UCSD-AML1 (cell line): Measurements from ENCODE around the gene ANKS6.

Experiments used
- DNase-seq: peaks from one replicate; lab custom pipeline; 2025; ENCODE audit not compliant: unreplicated experiment; lab: John Stamatoyannopoulos, UW

Gene ANKS6

DNA sequence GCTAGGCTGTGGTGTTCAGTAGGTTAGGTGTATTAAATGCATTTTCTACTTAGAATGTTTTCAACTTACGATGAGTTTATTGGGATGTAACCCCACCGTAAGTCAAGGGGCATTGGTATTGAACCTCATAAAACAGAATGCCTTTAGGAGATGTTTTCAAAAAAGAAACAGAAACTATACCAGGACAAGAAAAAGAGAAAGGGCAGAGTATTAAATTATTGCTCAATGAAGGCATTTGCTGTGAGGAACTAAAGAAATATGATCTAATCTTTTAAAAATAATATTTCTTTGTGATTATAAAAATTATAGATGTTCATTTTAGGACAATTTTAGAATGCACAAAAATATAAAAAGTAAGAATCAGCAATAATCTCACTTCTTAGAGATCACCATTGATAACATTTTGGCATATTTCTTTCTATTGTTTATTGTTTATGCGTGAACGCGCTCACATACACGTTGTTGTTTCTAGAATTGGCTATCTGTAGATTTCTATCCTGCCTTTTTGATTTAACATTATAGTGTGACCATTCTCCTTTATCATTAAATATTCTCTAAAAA is 19.1 kb upstream of the ANKS6 start:
- no peak for DNase-seq

DNA sequence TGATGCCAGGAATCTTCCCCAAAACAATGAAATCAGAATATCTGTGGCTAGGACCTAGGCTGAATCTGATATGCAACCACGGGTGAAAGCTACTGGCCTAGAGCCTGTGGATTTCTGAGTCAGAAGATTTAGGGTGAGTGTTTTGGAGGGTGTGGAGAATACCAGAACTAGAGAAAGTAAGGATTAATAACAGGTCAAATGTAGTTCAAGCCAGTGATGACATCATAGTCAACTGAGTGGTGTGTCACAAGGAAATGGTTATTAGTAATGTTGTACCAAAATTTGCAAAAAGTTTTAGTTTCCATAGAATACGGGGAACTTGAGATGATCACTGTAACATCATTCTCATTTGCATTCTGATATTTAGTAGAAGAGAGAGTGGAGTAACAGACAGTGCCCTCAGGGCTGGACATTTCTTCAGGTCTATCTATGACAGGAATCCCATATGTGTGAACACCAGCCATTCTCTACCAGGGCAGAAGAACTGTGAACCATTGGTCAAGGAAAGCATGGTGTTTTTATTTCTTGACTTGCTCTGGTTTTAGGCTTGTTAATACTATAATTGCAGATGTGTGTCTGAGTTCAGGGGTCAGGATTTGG is 14.8 kb upstream of the ANKS6 start:
- DNase-seq = no peak

DNA sequence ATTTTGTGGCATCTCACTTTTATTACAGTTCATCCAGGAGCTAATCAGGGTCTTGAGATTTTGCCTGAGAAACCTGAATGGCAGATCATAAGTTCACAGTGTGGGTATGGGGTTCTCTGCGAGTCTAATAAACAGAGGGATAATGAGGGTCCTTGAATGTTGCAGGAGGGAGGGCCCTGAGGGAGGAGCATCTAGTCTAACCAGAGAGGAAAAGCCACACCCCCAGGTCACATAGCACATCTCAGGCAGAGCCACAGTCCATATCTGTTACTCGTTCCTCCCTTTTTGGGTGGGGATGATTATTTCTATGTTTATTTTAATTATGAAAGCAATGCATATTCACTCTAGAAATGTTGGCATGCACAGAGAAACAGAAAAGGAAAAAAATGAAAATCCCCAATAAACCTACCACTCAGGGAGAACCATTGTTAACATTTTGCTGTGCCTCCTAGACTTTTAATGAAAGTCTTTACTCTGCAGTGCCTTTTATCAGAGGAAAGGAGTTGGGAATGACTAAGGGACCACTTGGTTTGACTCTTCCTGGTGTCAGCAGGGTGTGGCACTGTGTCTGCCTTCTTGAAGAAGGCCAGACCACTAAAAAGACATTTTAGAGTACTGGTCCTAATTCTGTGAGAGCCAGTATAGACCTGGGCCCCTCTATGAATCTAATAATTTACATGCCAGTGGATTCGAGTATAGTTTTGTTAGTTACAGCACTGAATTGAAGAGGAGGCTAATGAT is 13.9 kb upstream of the ANKS6 start:
- DNase-seq = no peak

DNA sequence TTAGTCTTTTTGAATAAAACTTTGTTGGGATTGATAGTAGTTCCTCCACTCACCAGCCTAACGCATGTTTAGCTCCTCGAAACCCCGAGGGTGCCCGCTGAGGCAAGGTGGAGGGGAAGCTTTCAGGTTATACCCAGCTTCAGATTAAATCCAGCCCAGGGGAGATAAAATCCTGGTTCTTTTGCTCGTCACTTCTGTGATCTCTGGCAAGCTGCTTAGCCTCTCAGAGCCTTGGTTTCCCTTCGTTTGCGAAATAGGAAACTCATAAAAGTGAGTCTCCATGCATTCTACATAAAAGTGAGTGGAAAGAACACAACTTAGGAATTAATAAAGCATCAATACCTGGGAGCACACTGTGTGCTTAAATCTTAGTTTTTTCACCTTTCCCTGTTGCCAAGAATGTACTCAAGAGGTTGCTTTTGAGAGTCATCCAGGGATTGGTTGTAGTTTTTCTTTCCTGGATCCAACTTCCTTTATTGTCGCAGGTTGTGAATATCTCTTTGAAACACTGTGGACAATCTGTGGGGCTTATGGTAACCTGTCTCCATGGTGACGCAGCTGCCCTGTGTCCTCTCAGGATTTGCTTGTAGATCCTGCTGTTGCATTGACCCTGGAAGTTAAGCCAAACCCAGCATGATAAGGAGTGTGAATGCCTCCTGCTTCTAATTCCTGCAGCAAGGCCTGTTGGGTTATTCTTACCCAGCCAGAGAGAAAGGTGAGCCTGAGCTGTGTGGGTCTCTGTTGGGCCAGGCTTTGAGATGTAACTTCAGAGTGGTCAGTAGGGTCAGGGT is 13.2 kb upstream of the ANKS6 start:
- no peak for DNase-seq

DNA sequence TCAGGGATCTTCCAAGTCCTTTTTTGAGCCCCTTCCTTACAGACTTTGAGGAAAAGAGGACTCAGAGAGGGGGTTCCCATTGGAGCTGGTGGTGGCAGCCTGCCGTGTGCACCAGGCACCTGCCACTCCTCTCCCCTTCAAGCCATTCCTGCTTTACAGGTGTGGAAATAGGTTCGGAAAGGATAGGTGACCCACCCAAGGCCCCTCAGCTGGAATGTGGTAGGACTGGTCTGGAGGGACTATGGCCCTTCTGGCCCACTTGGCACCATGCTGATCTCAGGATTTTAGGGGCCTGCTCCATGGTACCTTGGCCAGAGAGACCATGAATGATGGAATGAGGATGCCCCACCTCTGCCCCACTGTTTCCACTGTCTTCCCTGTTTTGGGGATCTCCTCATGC is 12.5 kb upstream of the ANKS6 start:
- DNase-seq = no peak

DNA sequence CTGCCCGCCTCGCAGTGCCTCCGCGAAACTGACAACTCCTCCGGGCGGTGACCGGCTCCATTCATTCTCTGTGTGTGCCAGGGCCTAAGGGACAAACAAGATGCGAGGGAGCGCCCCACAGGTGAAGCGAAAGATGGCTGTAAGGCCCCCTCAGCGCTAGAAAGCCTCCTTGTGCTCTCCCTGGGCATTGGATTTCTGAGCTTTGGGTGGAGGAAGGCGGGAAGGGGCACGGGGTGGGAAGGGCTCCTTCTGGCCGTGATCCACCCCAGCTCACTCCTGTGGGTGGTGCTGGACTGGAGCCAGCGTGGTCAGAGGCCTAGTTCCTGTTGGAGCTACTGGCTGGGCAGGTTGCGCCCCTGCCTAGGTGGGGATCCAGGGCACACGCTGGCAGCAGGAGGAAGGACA is 12.1 kb upstream of the ANKS6 start:
- DNase-seq = no peak

DNA sequence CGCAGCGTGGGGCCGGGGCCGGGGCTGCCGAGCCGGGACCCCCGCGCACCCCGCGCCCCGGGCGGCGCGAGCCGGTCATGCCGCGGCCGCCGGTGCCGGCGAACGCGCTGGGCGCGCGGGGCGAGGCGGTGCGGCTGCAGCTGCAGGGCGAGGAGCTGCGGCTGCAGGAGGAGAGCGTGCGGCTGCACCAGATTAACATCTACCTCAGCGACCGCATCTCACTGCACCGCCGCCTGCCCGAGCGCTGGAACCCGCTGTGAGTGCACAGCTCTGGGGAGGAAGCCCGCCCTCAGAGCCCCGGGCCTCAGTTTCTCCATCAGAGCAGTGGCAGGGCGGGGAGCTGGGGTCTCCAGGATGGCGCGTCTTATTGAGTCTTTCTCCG is 11.4 kb upstream of the ANKS6 start:
- no peak for DNase-seq

DNA sequence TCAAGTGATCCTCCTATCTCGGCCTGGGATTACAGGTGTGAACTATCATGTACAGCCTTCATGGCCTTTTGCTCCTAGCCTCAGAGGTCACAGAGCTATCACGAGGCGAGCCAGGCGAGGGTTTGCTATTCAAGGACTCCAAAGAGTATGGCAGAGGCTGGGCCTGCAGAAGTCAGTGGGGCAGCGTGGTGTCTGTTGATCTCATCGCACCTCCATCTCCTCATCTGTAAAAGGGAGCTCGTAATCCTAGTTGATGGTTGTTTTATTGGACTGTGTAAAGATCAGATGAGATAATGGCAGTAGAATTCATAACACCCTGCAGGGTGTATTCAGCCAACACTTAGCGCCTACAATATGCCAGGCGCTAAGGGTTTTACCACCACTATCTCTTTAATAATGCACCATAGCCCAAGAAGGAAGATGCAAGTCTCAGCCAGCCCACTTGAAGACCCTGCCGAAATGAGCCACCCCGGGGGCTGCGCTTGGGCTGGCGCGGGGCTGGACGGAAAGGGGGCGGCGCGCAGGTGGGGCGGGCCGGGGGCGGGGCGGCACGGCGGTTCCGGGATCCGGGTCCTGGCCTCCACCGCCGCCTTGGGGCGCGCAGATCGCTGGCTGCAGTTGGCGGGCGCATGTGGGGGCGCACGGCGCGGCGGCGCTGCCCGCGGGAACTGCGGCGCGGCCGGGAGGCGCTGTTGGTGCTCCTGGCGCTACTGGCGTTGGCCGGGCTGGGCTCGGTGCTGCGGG is 10.9 kb upstream of the ANKS6 start, which contains the start of gene GALNT12:
GALNT12 (plus strand) TSS at position 601 of the 744 bp plus-strand sequence; CDS start at position 630, 29 bp downstream.
- no peak for DNase-seq

DNA sequence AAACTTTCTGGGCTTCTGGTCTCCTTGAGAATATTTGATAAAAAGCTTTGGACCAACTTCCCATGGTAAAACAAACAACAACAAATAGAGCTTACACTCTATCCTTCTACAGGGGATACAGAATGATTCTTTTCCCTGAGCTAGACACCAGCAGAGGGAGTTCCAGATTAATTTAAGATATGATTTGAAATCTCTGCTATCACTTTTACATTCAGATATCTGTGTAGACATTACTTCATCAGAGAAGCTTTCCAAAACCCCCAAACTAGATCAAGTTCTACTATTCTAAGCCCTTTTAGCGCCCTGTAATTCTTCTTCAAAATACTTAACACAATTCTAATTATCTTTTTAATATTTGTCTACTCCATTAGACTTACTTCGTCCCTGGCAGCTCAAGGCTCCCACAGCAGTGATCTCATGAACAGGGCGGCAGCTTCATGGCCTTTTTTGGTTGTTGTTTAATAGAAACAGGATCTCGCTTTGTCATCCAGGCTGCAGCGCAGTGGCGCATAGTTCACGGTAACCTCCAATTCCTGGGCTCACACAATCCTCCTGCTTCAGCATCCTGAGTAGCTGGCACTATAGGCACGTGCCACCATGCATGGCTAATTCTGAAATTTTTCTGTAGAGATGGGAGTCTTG is 10.2 kb upstream of the ANKS6 start:
- no peak for DNase-seq

DNA sequence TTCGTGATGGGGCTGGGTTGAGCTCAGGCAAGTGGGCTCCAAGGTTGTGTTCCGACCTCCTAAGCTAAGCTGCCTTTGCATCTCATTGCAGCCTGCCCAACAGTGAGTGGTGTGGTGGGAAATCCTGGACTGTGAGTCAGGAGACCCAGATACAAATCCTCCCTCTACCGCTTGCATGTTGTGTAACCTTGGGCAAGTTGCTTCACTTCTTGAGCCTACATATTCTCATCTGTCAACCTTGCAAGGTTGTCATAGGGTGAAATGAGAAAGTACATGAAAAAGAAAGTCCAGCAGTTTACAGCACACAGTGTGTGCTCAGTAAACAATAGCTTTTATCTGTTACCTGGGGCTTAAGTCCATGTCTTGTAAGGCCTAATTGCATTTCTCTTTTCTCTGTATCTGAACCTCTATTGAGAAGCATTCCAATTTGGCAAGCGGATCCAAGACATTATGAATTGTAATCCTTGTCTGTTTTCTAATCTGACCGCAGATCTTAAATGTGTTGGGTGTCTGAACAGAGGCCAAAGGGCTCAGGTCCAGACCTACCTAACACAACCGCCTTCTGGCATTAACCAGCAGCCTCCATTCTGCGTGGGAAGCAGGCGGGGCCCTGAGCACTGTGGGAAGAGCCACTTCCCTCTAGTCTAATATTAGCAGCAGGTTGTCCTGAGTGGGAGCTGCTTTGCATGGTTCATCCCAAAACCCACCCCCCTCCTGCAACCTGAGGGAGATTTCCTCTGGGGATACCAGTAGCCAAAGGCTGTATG is 9.3 kb upstream of the ANKS6 start:
- DNase-seq = no peak

DNA sequence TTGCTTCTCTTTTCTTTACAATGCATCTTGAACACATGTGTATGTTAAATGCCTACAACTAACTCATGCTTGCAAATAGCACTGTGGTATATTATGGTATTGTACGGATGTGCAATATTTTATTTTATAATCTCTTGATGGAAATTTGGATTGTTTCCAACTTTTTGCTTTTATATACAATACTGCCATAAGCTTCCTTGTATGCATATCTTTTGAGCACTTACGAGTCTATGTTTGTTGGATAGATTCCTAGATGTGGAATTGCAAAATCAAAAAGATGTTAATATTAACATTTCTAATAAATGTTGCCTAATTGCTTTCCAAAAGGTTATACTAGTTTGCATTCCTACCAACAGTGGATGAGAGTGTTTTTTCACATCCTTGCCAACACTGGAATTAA is 7.7 kb upstream of the ANKS6 start:
- DNase-seq = no peak

DNA sequence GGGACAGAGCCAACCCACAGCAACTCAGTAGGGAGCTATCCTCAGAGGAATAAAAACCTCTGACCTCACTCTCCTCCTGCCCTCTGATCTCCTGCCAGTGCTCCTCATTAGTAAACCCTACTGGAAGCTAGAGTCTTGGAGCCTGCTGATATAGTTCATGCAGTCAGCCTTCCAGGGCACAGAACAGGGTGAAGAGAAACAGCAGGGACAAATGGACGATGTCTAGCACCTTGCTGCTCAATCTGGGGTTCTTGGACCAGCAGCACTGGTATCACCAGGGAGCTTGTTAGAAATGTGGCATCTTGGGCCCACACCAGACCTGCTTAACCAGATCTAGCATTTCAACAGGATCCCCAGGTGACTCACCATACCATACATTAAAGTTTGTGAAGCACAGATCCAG is 5.6 kb upstream of the ANKS6 start:
- DNase-seq = no peak

DNA sequence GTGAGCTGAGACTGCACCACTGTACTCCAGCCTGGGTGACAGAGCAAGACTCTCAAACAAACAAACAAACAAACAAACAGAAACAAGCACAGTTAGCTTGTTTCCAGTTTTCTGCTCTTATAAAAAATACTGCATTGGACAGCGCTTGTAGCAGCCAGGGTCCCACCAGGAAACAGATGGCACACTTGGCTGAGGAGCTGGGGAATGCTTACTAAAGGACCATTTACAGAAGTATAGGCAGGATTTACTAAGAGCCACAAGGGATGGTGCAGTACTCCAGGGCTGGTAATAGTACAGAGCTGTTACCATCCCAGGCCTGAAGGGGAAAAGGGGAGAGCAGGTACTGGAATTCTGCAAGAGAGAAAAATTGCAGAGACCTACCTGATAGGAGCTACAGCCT is 5.2 kb upstream of the ANKS6 start:
- DNase-seq = no peak

DNA sequence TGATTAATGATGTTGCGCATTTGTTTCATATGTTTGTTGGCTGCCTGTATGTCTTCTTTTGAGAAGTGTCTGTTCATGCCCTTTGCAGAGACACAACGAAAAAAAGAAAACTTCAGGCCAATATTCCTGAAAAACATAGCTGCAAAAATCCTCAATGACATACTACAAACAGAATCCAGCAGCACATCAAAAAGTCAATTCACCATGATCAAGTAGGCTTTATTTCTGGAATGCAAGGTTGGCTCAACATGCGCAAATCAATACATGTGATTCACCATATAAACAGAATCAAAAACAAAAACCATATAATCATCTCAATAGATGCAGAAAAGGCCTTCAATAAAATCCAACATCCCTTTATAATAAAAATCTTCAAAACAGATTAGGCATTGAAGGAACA is 1.9 kb upstream of the ANKS6 start:
- no peak for DNase-seq

DNA sequence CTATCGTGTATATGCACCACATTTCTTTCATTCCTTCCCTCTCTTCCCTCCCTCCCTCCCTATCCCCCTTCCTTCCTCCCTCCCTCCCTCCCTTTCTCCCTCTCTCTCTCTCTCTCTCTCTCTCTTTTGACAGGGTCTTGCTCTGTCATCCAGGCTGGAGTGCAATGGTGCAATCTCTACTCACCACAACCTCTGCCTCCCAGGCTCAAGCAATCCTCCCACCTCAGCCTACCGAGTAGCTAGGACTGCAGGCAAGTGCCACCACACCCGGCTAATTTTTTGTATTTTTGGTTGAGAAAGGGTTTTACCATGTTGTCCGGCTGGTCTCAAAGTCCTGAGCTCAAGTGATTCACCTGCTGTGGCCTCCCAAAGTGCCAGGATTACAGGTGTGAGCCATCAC is 1.1 kb upstream of the ANKS6 start:
- no peak for DNase-seq

DNA sequence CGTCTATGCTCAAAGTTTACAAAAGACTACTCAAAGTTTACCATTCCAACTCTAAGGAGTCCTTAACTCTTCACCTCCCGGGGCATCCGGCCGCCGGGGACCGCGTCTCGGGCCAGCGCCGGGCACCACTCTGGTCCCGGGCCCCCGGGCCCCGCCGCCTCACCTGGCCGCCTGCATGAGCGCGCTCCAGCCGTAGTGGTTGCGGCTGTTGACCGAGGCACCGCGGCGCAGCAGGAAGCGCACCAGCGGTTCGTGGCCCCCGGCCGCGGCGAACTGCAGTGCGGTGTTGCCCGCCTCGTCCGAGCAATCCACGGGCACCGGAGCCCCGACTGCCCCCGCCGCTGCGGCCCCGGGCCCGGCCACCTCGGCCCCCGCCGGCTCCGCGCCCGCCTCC is 388 bp downstream of the ANKS6 start:
- no peak for DNase-seq

DNA sequence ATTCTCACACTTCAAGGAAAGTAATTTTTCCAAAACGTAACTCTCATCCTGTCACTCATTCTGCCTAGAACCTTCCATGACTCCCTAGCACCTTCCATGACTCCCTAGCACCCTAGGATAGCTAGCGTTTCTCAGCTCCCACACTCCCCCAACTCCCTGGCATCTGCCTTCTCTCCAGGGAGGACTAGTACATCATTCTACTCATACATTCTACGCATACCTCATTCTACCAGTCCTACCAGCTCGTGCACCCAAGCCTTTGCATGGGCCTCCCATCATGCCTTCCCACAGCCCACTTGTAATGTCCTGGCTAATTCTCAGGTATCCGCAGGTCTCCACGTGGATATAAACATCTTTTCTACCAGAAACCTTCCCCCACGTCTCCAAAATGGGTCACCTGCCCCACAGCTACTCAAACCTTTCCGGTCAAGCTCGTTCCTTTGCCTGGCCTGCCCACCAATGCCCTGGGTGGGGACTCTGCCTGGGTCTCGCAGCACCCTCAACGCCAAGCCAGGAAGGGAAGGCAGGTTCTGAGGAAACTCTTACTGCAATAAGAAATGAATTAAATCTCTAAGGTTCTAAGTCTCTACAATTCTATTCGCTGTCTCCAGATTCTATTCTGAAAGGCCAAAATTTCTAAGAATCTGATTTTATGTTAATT is 930 bp downstream of the ANKS6 start:
- DNase-seq = no peak

DNA sequence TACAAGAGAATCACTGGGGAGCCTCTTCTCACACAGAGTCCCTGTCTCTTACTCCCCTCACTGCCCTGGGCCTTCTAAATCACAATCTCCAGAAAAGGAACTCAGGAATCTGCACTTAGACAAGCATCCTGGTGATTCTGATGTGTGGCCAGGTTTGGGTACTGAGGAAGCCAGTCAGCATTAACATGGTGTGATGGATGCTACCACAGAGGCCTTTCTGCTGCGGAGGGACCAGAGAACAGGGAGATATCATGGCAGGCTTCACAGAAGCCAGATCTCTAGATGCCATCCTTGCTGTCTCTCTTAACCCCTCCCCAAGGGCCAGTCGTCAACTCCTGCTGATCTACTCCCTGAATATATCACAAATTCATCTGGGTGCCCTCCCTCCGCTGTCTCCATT is 1.6 kb downstream of the ANKS6 start:
- no peak for DNase-seq

DNA sequence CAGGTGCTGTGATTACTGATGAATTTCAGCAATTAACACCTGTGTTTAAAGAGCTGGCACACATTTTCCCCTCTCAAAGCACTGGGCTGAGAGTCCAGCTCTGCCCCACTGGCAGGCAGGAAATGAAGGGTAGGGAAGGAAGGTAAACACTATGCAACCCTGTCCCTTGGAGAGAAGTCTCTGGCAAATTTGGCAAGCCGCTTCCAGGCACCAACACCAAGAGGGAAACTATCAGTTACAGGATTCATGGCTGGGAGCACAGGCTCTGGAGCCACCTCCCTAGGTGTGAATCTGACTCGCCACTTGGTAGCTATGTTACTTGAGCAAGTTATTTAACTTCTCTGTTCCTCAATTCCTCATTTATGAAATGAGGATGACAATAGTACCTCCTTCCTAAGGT is 3.3 kb downstream of the ANKS6 start:
- DNase-seq = no peak
